ENCODE measurements around the gene ANXA1. TPM values are rescaled to one million over a fixed set of nuclear protein-coding genes. Genes with fewer than 3 reads are reported as not detected.
A peak's percentile ranks its signal among the peaks of the same experiment; 100 is the strongest.
"Not testable (repeated sequence)": the region's sequence is repeated elsewhere in the genome, so short reads cannot be mapped to it uniquely, and the experiment has no call there.

The ANXA1 gene
- total RNA-seq, 4 donors from 2014 or later, result 358 to 550 (median 501) TPM

DNA sequence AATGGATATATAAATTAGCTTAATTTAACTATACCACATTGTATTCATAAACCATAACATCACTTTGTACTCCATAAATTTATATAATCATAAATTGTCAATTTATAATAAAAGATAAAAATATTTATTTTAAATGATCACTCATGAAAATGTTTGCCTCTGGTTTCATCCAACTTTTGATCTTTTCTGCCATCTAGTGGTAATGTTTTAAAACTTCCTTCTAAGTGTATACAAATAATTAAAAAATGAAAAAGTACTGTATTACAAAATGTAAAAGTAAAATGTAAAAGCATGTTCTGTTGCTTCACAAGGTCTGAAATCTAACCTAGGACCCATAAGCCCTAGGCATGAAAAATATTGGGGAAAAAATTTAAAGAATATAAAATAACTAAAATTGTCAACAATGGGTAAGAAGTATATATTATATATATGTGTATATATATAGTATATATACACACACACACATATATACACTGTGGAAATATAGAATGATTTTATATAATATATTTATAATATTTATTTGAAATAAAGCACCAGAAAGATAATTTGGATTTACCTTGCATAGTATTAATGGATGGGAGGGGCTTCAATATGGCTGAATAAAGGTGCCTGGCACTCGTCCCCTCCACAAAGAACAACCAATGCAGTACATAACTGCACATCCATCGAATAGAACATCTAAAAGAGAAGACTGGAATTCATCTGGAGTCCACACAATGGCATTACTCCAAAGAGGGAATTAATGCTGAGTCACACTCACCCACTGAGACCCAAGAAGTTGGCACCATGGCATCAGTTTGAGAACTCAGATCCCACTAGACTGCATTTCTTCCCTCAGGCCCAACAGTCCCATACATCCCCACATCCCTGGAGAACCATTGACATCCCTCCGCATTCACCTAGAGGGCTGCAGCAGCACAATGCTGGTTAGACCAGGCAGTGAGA lies 32.5 kb downstream of the ANXA1 start:
- Histone ChIP-seq H3K36me3 (no peaks in the 10 kb centered on the region), H3K27me3 (no peaks in the 10 kb centered on the region), H3K27ac (no peak overlapping the region), H3K4me1 (peaks cover 12% of the 10 kb centered on the region), H3K9me3 (no peaks in the 10 kb centered on the region), H3K4me3 (no peak overlapping the region)
- no peak for TF ChIP-seq POLR2AphosphoS5 (IDR thresholded peaks at IDR 0.05)
- TF ChIP-seq, protein P1, sequence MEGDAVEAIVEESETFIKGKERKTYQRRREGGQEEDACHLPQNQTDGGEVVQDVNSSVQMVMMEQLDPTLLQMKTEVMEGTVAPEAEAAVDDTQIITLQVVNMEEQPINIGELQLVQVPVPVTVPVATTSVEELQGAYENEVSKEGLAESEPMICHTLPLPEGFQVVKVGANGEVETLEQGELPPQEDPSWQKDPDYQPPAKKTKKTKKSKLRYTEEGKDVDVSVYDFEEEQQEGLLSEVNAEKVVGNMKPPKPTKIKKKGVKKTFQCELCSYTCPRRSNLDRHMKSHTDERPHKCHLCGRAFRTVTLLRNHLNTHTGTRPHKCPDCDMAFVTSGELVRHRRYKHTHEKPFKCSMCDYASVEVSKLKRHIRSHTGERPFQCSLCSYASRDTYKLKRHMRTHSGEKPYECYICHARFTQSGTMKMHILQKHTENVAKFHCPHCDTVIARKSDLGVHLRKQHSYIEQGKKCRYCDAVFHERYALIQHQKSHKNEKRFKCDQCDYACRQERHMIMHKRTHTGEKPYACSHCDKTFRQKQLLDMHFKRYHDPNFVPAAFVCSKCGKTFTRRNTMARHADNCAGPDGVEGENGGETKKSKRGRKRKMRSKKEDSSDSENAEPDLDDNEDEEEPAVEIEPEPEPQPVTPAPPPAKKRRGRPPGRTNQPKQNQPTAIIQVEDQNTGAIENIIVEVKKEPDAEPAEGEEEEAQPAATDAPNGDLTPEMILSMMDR (IDR thresholded peaks at IDR 0.05), result peak in 1 of 2 donors; percentile 35
- TF ChIP-seq POLR2A (IDR thresholded peaks at IDR 0.05), result no peak
- DNase-seq (ENCODE audit: low spot score in 2 of 2), result no peak
- 46% methylated on average over 3 of the region's 3 CpGs for WGBS

GRCh38 chr9:73191109-73191508 lies 39.4 kb downstream of the ANXA1 start:
- not testable (repeated sequence) for H3K4me3 ChIP-seq; H3K36me3 ChIP-seq; H3K4me1 ChIP-seq; H3K27me3 ChIP-seq; H3K27ac ChIP-seq; H3K9me3 ChIP-seq; DNase-seq (ENCODE audit: low spot score in 2 of 2)
- WGBS, result 36% methylated on average over 1 of the region's 1 CpG

- H3K27me3 ChIP-seq, result no peaks in the 10 kb centered on the region
- no peak overlapping the region for H3K4me3 ChIP-seq
- no peaks in the 10 kb centered on the region for H3K4me1 ChIP-seq
- TF ChIP-seq, protein P1 (IDR thresholded peaks at IDR 0.05), result no peak
- TF ChIP-seq EP300 (IDR thresholded peaks at IDR 0.05) (no peak), POLR2AphosphoS5 (IDR thresholded peaks at IDR 0.05) (no peak), POLR2A (IDR thresholded peaks at IDR 0.05) (no peak)
- 94% methylated on average over 1 of the region's 1 CpG for WGBS
- H3K36me3 ChIP-seq, result no peaks in the 10 kb centered on the region
- DNase-seq (ENCODE audit: low spot score in 2 of 2), result no peak
- H3K27ac ChIP-seq, result no peak overlapping the region
- no peaks in the 10 kb centered on the region for H3K9me3 ChIP-seq
Observed at GRCh38 chr9:73194284-73194683, 42.6 kb downstream of the ANXA1 start.

- H3K27me3 ChIP-seq, result peaks cover 4% of the 10 kb centered on the region
- 51% methylated on average over 2 of the region's 2 CpGs for WGBS
- H3K9me3 ChIP-seq, result no peaks in the 10 kb centered on the region
- no peak overlapping the region for H3K4me3 ChIP-seq
- TF ChIP-seq POLR2AphosphoS5 (IDR thresholded peaks at IDR 0.05), result no peak
- no peak for TF ChIP-seq POLR2A (IDR thresholded peaks at IDR 0.05)
- TF ChIP-seq, protein P1 (IDR thresholded peaks at IDR 0.05), result no peak
- TF ChIP-seq EP300 (IDR thresholded peaks at IDR 0.05), result no peak
- H3K4me1 ChIP-seq, result no peaks in the 10 kb centered on the region
- no peaks in the 10 kb centered on the region for H3K36me3 ChIP-seq
- H3K27ac ChIP-seq, result no peak overlapping the region
- no peak for DNase-seq (ENCODE audit: low spot score in 2 of 2)
Observed at GRCh38 chr9:73199448-73199847, 47.8 kb downstream of the ANXA1 start.

GRCh38 chr9:73199886-73200285 lies 48.2 kb downstream of the ANXA1 start:
- DNase-seq (ENCODE audit: low spot score in 2 of 2), result no peak
- no peak overlapping the region for H3K4me3 ChIP-seq
- no peak overlapping the region for H3K27ac ChIP-seq
- no peaks in the 10 kb centered on the region for H3K9me3 ChIP-seq
- H3K27me3 ChIP-seq, result peaks cover 4% of the 10 kb centered on the region
- H3K4me1 ChIP-seq, result no peaks in the 10 kb centered on the region
- 55% methylated on average over 10 of the region's 10 CpGs for WGBS
- H3K36me3 ChIP-seq, result no peaks in the 10 kb centered on the region
- no peak for TF ChIP-seq EP300 (IDR thresholded peaks at IDR 0.05)
- no peak for TF ChIP-seq POLR2A (IDR thresholded peaks at IDR 0.05)
- TF ChIP-seq POLR2AphosphoS5 (IDR thresholded peaks at IDR 0.05), result no peak
- TF ChIP-seq, protein P1 (IDR thresholded peaks at IDR 0.05), result no peak

Measured in suprapubic skin (tissue), 4 donors.